CD4-positive, CD25-positive, alpha-beta regulatory T cell (primary cell): Measurements from ENCODE around the gene SKAP2. TPM values are rescaled to one million over a fixed set of nuclear protein-coding genes. Genes with fewer than 3 reads are reported as not detected.
A peak's percentile ranks its signal among the peaks of the same experiment; 100 is the strongest.

Experiments
- ATAC-seq, 2 donors: fragments of 150-1000 bp; cut with Tn5 transposase; one replicate each; pipeline ENCODE4 v1.10.0; 2021; ENCODE audit warnings: low read depth in 2 of 2, moderate number of reproducible peaks in 2 of 2, moderate library complexity in 1 of 2
- DNase-seq, 3 donors: peaks; one replicate each; pipeline versions ENCODE4 v3.0.0 to v3.0.0-alpha.2; 2012 to 2022; ENCODE audit warnings: mixed read lengths in 1 of 3
- H3K27ac ChIP-seq: one replicate; pipeline ENCODE4 v1.7.0; 2013; ENCODE audit warnings: mild to moderate bottlenecking, low read length; ENCODE audit not compliant: insufficient read depth, poor library complexity, severe bottlenecking
- H3K27me3 ChIP-seq: one replicate; pipeline ENCODE4 v1.7.0; 2013; ENCODE audit warnings: low read length; ENCODE audit not compliant: control insufficient read depth, insufficient read depth
- H3K36me3 ChIP-seq: one replicate; pipeline ENCODE4 v1.7.0; 2013; ENCODE audit warnings: mild to moderate bottlenecking, low read length, moderate library complexity; ENCODE audit not compliant: control insufficient read depth, insufficient read depth
- H3K4me1 ChIP-seq: 2 replicates; pipeline ENCODE4 v1.7.0; 2013; ENCODE audit warnings: mild to moderate bottlenecking, low read length; ENCODE audit not compliant: insufficient read depth, control insufficient read depth, poor library complexity, severe bottlenecking
- H3K4me3 ChIP-seq: one replicate; pipeline ENCODE4 v1.7.0; 2013; ENCODE audit warnings: low read depth, mild to moderate bottlenecking, low read length, moderate library complexity
- H3K9me3 ChIP-seq, 2 experiments: 1 replicate in 1 of 2; 2 replicates in 1 of 2; pipeline ENCODE4 v1.7.0; 2013; ENCODE audit warnings: low read length in 2 of 2, mild to moderate bottlenecking in 1 of 2, moderate library complexity in 1 of 2; ENCODE audit not compliant: control insufficient read depth in 2 of 2
- H3K27ac Mint-ChIP-seq, 3 donors: one replicate each; pipeline ENCODE4 v1.8.0; 2020 to 2022; ENCODE audit warnings: mild to moderate bottlenecking in 3 of 3, mixed read lengths in 3 of 3, moderate library complexity in 2 of 3
- H3K27me3 Mint-ChIP-seq: one replicate; pipeline ENCODE4 v1.8.0; 2022; ENCODE audit warnings: mild to moderate bottlenecking, mixed read lengths
- H3K36me3 Mint-ChIP-seq: one replicate; pipeline ENCODE4 v1.8.0; 2020; ENCODE audit warnings: mixed read lengths
- H3K4me1 Mint-ChIP-seq, 4 donors: one replicate each; pipeline ENCODE4 v1.8.0; 2020 to 2022; ENCODE audit warnings: mixed read lengths in 4 of 4, mild to moderate bottlenecking in 1 of 4
- H3K4me3 Mint-ChIP-seq, 4 donors: one replicate each; pipeline ENCODE4 v1.8.0; 2020 to 2022; ENCODE audit warnings: mild to moderate bottlenecking in 4 of 4, mixed read lengths in 4 of 4, moderate library complexity in 3 of 4
- H3K9me3 Mint-ChIP-seq, 7 donors: one replicate each; pipeline ENCODE4 v1.8.0; 2020 to 2022; ENCODE audit warnings: mixed read lengths in 7 of 7, mild to moderate bottlenecking in 3 of 7, moderate library complexity in 2 of 7
- polyA plus RNA-seq, 4 donors: library from polyadenylated mRNA; unstranded; fragments of 300-500 nt; fragmentation: Illumina TruSeq; gene quantifications; one replicate each; pipeline ENCODE4 v1.2.3, GENCODE V29; 2021
- total RNA-seq: library from RNA; stranded (reverse); gene quantifications from one replicate; pipeline ENCODE4 v1.2.3, GENCODE V29; 2022

SKAP2 gene
- total and polyA plus RNA-seq, 5 donors from 2014 or later, result 20.6 to 47.2 (median 28.8) TPM

DNA sequence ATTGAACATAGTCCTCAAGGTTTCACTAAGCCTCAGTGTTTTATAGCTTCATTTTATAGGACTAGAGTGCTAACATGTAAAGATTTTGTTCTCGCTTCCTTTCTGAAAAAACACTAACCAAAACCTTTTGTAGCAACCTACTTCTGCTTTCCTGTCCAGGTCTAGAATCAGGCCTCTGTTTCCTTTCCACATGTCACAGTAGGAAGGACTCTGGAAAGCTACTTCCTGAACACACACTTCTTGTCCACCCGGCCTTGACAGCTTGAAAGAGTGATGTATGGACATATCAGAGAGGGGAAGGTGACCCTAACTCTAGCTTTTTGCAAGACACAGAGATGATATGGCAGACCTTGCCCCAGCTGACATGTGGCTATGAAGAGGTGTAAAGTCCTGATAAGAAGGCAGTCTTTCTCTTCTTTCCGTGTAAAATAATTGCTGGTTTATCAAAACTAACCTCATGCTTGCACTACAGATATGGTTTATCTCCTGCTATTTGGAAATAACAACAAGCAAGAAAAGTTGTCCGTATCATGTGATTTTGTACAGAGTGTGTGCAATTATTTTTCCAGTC lies 175.4 kb downstream of the SKAP2 start:
- Mint-ChIP-seq H3K36me3 (no peaks in the 10 kb centered on the region), H3K4me1 (peaks cover 0 to 5% (median 0%) of the 10 kb centered on the region in 4 donors), H3K9me3 (no peaks in the 10 kb centered on the region), H3K4me3 (no peak overlapping the region), H3K27ac (no peak overlapping the region), H3K27me3 (peaks cover 13% of the 10 kb centered on the region)
- no peaks in the 10 kb centered on the region for H3K4me1 ChIP-seq
- DNase-seq (no peak), ATAC-seq (no peak)
- H3K36me3 ChIP-seq, result no peaks in the 10 kb centered on the region
- no peaks in the 10 kb centered on the region for H3K27me3 ChIP-seq
- H3K4me3 ChIP-seq, result no peak overlapping the region
- H3K27ac ChIP-seq, result no peak overlapping the region
- H3K9me3 ChIP-seq, result no peaks in the 10 kb centered on the region

DNA sequence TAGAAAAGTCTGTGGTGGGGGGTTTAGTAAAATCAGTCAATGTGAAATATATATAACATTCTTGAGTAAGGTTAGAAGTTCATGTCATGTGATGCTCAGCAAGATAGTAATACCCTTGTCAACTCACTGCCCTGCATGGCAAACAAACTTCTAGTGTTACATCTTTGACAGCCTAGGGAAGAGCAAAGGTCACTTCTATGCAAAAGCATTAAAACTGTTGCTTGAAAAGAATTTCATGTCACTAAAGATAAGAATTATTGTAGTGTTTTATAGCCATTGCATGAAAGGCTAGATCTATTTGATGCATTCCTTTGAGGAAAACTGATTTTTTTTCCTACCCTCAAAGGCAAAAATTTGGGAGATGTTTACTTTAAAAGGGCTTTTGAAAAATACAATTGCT lies 176.0 kb downstream of the SKAP2 start:
- ATAC-seq, result no peak
- Mint-ChIP-seq H3K4me1 (peaks cover 0 to 5% (median 0%) of the 10 kb centered on the region in 4 donors), H3K27me3 (peaks cover 18% of the 10 kb centered on the region), H3K9me3 (no peaks in the 10 kb centered on the region), H3K27ac (no peak overlapping the region), H3K4me3 (no peak overlapping the region), H3K36me3 (no peaks in the 10 kb centered on the region)
- H3K27me3 ChIP-seq, result no peaks in the 10 kb centered on the region
- H3K4me3 ChIP-seq, result no peak overlapping the region
- DNase-seq, result no peak
- H3K9me3 ChIP-seq, result no peaks in the 10 kb centered on the region
- no peak overlapping the region for H3K27ac ChIP-seq
- H3K36me3 ChIP-seq, result no peaks in the 10 kb centered on the region
- H3K4me1 ChIP-seq, result no peaks in the 10 kb centered on the region

DNA sequence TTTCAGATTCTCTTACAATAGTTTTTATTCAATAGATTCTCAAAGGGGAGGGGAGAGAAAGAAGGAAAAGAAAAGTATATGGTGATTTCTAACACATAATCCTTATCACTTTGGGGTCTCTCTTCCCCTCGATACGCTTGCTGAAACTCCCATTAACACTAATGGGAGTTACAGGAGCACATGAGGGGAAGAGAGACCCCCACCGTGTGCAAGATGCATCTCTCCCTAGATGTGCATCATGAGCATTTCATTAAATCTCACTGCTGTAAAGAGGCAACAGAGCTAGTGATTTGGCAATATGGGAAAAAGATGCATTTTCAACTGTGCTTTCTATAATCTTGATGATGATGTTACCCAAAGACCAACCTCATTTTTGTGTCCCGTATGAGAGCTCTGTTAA lies 177.4 kb downstream of the SKAP2 start:
- H3K4me3 Mint-ChIP-seq, result no peak overlapping the region
- peaks cover 0 to 5% (median 0%) of the 10 kb centered on the region in 4 donors for H3K4me1 Mint-ChIP-seq
- Histone ChIP-seq H3K27ac (no peak overlapping the region), H3K27me3 (no peaks in the 10 kb centered on the region), H3K4me1 (no peaks in the 10 kb centered on the region), H3K36me3 (no peaks in the 10 kb centered on the region), H3K9me3 (no peaks in the 10 kb centered on the region), H3K4me3 (no peak overlapping the region)
- ATAC-seq, result no peak
- no peak overlapping the region for H3K27ac Mint-ChIP-seq
- no peak for DNase-seq
- H3K36me3 Mint-ChIP-seq, result no peaks in the 10 kb centered on the region
- H3K9me3 Mint-ChIP-seq, result no peaks in the 10 kb centered on the region
- H3K27me3 Mint-ChIP-seq, result peaks cover 22% of the 10 kb centered on the region

DNA sequence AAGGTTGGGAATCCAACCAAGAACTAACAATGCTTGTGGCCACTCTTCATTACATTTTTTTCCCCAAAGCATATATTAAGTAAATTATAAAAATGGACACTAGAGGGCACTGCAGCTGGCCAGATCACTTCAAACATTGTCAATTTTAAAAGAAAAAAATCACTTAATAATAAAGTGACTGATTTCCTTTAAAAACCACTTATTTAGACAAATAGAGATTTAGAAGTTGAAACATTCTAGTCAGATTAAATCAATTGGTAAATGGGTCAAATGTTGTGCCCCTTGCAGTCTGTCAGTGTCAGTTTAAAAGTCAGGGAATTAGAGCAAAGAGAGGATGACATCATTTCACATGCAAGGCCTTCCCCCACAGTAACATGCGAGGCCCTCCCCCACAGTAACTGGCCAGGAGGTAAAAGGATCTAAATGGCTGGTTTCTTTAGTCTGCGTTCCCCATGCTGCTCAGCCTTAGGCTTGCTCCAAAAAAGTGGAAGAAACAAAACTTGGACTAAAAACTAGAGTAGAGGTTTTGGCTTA lies 177.9 kb downstream of the SKAP2 start:
- Mint-ChIP-seq H3K36me3 (no peaks in the 10 kb centered on the region), H3K27ac (no peak overlapping the region), H3K9me3 (no peaks in the 10 kb centered on the region), H3K4me1 (no peaks in the 10 kb centered on the region), H3K27me3 (peaks cover 19% of the 10 kb centered on the region), H3K4me3 (no peak overlapping the region)
- Histone ChIP-seq H3K27me3 (no peaks in the 10 kb centered on the region), H3K9me3 (no peaks in the 10 kb centered on the region), H3K4me1 (no peaks in the 10 kb centered on the region), H3K36me3 (no peaks in the 10 kb centered on the region), H3K4me3 (no peak overlapping the region), H3K27ac (no peak overlapping the region)
- ATAC-seq (no peak), DNase-seq (peak in 2 of 3 donors; percentile 42 to 49)

DNA sequence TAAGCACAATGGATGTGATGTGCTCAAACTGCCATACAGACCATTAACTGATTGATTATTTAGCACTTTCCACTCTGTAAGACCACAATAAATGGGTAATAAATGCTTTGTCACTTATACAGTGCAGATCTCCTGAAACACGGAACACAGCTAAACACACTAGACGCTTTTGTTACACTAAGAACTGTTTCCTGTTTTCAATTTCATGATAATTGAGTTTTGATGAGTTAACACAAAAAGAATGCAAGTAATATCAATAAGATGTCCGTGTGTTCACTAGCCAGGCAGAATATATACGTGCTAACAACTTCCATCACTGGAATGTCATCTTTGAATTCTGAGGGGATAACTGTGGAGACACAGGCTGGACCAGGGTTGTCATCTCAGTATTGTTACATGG lies 178.8 kb downstream of the SKAP2 start:
- H3K27me3 Mint-ChIP-seq, result peaks cover 16% of the 10 kb centered on the region
- Histone ChIP-seq H3K36me3 (no peaks in the 10 kb centered on the region), H3K9me3 (no peaks in the 10 kb centered on the region), H3K4me1 (no peaks in the 10 kb centered on the region), H3K27ac (no peak overlapping the region), H3K27me3 (no peaks in the 10 kb centered on the region), H3K4me3 (no peak overlapping the region)
- no peak overlapping the region for H3K27ac Mint-ChIP-seq
- H3K9me3 Mint-ChIP-seq, result no peaks in the 10 kb centered on the region
- no peak for ATAC-seq
- DNase-seq, result no peak
- no peaks in the 10 kb centered on the region for H3K4me1 Mint-ChIP-seq
- H3K4me3 Mint-ChIP-seq, result no peak overlapping the region
- H3K36me3 Mint-ChIP-seq, result no peaks in the 10 kb centered on the region

DNA sequence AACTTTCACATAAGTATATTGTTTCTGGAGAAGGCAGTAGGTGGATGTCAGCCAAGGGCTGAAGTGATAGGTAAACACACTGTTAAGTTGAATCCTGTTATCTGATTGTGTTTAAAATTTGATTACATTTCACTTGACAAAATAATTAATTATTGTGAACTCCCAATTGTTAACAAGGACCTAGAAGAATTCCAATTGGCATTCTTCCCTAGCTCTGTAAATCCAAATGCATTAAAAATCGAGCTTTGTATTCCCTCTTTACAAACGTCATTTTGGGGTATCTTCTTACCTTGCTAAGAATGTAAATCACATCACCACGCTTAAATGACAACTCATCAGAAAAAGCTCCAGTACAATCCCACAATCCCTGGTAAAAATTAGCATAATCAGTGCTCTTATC lies 179.9 kb downstream of the SKAP2 start:
- Histone ChIP-seq H3K4me3 (no peak overlapping the region), H3K27ac (no peak overlapping the region), H3K36me3 (no peaks in the 10 kb centered on the region), H3K27me3 (no peaks in the 10 kb centered on the region), H3K4me1 (no peaks in the 10 kb centered on the region), H3K9me3 (no peaks in the 10 kb centered on the region)
- ATAC-seq (no peak), DNase-seq (no peak)
- H3K4me3 Mint-ChIP-seq, result no peak overlapping the region
- H3K27me3 Mint-ChIP-seq, result peaks cover 16% of the 10 kb centered on the region
- H3K36me3 Mint-ChIP-seq, result no peaks in the 10 kb centered on the region
- H3K4me1 Mint-ChIP-seq, result no peaks in the 10 kb centered on the region
- H3K9me3 Mint-ChIP-seq, result no peaks in the 10 kb centered on the region
- no peak overlapping the region for H3K27ac Mint-ChIP-seq

DNA sequence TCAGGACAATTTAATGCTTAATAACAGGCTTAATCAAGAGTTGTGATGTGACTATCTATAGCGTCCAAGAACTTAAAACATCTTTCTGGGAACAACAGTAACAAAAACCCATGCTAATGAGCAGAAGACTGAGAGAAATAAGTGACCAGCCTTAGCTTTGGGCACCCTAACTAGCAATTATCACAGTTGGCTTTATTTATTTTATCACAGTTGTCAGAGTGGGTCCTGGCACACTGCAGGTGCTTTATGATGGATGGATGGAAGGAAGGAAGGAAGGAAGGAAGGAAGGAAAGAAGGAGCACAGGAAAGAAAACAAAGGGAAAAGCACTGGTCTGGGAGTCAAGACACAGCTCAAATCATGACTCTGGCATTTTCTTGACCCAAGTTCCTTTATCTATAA lies 181.1 kb downstream of the SKAP2 start:
- Mint-ChIP-seq H3K4me1 (no peaks in the 10 kb centered on the region), H3K27me3 (peaks cover 16% of the 10 kb centered on the region), H3K4me3 (no peak overlapping the region), H3K36me3 (peaks cover 5% of the 10 kb centered on the region), H3K9me3 (no peaks in the 10 kb centered on the region), H3K27ac (no peak overlapping the region)
- DNase-seq, result no peak
- Histone ChIP-seq H3K4me3 (no peak overlapping the region), H3K4me1 (no peaks in the 10 kb centered on the region), H3K27me3 (no peaks in the 10 kb centered on the region), H3K9me3 (no peaks in the 10 kb centered on the region), H3K27ac (no peak overlapping the region), H3K36me3 (no peaks in the 10 kb centered on the region)
- no peak for ATAC-seq

DNA sequence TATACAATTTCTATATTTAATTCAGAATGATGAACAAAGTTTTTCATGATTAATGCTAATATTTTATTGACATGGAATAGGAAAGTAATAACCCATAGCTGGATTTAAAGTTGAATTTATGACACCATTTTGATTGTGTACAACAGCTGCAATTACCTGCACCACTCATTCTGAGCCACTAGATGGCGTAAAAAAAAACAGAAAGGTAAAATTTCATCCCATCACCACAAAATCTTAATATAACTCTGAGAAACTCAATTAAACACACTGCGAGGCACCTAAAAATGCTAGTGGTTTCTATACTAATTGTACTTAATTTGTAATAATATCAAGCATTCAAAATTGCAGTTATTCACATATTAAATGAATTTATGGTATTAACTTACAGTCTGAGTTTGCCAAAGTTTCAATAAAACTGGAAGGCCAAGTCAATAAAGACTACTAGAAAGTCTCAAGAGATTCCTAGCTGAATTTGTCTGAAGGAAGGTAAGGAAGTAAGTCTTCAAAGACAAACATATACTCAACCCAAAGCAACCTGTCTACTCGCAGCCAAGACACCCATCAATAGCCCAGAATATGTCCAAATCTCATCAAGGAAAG lies 182.5 kb downstream of the SKAP2 start:
- peak in 2 of 3 donors; percentile 35 to 46 for DNase-seq
- no peak for ATAC-seq
- Histone ChIP-seq H3K27ac (no peak overlapping the region), H3K4me3 (no peak overlapping the region), H3K4me1 (no peaks in the 10 kb centered on the region), H3K27me3 (no peaks in the 10 kb centered on the region), H3K36me3 (no peaks in the 10 kb centered on the region), H3K9me3 (no peaks in the 10 kb centered on the region)
- Mint-ChIP-seq H3K4me3 (no peak overlapping the region), H3K36me3 (peaks cover 5% of the 10 kb centered on the region), H3K27me3 (peaks cover 17% of the 10 kb centered on the region), H3K4me1 (no peaks in the 10 kb centered on the region), H3K9me3 (no peaks in the 10 kb centered on the region), H3K27ac (no peak overlapping the region)
